T-helper 17 cell (primary cell): ENCODE results near the gene MOGAT3. TPM values are rescaled to one million over a fixed set of nuclear protein-coding genes. Genes with fewer than 3 reads are reported as not detected.

Experiments used
- ATAC-seq: fragments of 150-1000 bp; cut with Tn5 transposase; 2 replicates; pipeline ENCODE4 v1.10.0; 2021; ENCODE audit warnings: mild to moderate bottlenecking, moderate library complexity
- DNase-seq, 3 donors: peaks; one replicate each; pipeline versions ENCODE4 v3.0.0 to v3.0.0-alpha.2; 2020 to 2021
- H3K9me3 ChIP-seq: one replicate; pipeline ENCODE4 v1.7.0; 2013; ENCODE audit warnings: low read length, mild to moderate bottlenecking; ENCODE audit not compliant: control insufficient read depth, poor library complexity, severe bottlenecking
- H3K27ac Mint-ChIP-seq: one replicate; pipeline ENCODE4 v1.8.0; 2022; ENCODE audit warnings: mild to moderate bottlenecking, moderate library complexity, mixed read lengths
- H3K27me3 Mint-ChIP-seq: one replicate; pipeline ENCODE4 v1.8.0; 2022; ENCODE audit warnings: mixed read lengths
- H3K36me3 Mint-ChIP-seq: one replicate; pipeline ENCODE4 v1.8.0; 2022; ENCODE audit warnings: low read depth, mixed read lengths
- H3K4me1 Mint-ChIP-seq: one replicate; pipeline ENCODE4 v1.8.0; 2022; ENCODE audit warnings: mild to moderate bottlenecking, mixed read lengths
- H3K4me3 Mint-ChIP-seq: one replicate; pipeline ENCODE4 v1.8.0; 2022; ENCODE audit warnings: mild to moderate bottlenecking, moderate library complexity, mixed read lengths
- total RNA-seq, 4 donors: library from RNA in 2 of 4; stranded (reverse) in 2 of 4; gene quantifications; one replicate each; pipeline ENCODE4 v1.2.3 and lab custom pipeline; 2022 to 2026

Gene MOGAT3
- total RNA-seq, 2 donors from 2014 or later: not detected

GRCh38 chr7:101185258-101185839, 15.5 kb downstream of the MOGAT3 start:
- DNase-seq: no peak
- Mint-ChIP-seq H3K27me3 (peaks cover 42% of the 10 kb centered on the region), H3K27ac (no peak overlapping the region), H3K4me3 (no peak overlapping the region), H3K4me1 (peaks cover 2% of the 10 kb centered on the region), H3K36me3 (peaks cover 8% of the 10 kb centered on the region)
- ATAC-seq: no peak
- H3K9me3 ChIP-seq: no peaks in the 10 kb centered on the region

GRCh38 chr7:101180130-101180755, 20.6 kb downstream of the MOGAT3 start, which contains the start of gene NAT16:
Gene NAT16, minus strand, starts transcription at chr7:101180293. Its CDS starts 5,486 bp downstream, at chr7:101174807.
- peak within 1 kb of the TSS; percentile 77 for H3K4me3 Mint-ChIP-seq
- H3K4me1 Mint-ChIP-seq: peaks cover 4% of the 10 kb centered on the region
- peaks cover 10% of the 10 kb centered on the region for H3K36me3 Mint-ChIP-seq
- H3K27ac Mint-ChIP-seq: no peak within 1 kb of the TSS
- peaks cover 66% of the 10 kb centered on the region for H3K27me3 Mint-ChIP-seq
- no peaks in the 10 kb centered on the region for H3K9me3 ChIP-seq
- no peak for DNase-seq
- no peak for ATAC-seq

- Mint-ChIP-seq H3K4me3 (peak overlapping the region; percentile 77), H3K36me3 (peaks cover 9% of the 10 kb centered on the region), H3K27me3 (peaks cover 65% of the 10 kb centered on the region), H3K27ac (no peak overlapping the region), H3K4me1 (peaks cover 6% of the 10 kb centered on the region)
- no peaks in the 10 kb centered on the region for H3K9me3 ChIP-seq
- ATAC-seq (no peak), DNase-seq (no peak)
Observed at GRCh38 chr7:101179713-101180112, 21.1 kb downstream of the MOGAT3 start.

GRCh38 chr7:101179117-101179516, 21.7 kb downstream of the MOGAT3 start:
- Mint-ChIP-seq H3K4me3 (peak overlapping the region; percentile 77), H3K27ac (no peak overlapping the region), H3K36me3 (peaks cover 9% of the 10 kb centered on the region), H3K27me3 (peaks cover 66% of the 10 kb centered on the region), H3K4me1 (peaks cover 10% of the 10 kb centered on the region)
- H3K9me3 ChIP-seq: no peaks in the 10 kb centered on the region
- ATAC-seq (no peak), DNase-seq (no peak)

- Mint-ChIP-seq H3K27me3 (peaks cover 74% of the 10 kb centered on the region), H3K36me3 (peaks cover 12% of the 10 kb centered on the region), H3K27ac (no peak overlapping the region), H3K4me1 (peaks cover 15% of the 10 kb centered on the region), H3K4me3 (no peak overlapping the region)
- no peak for ATAC-seq
- H3K9me3 ChIP-seq: no peaks in the 10 kb centered on the region
- no peak for DNase-seq
Observed at GRCh38 chr7:101177644-101178043, 23.2 kb downstream of the MOGAT3 start.

GRCh38 chr7:101175664-101176063, 25.2 kb downstream of the MOGAT3 start:
- Mint-ChIP-seq H3K4me1 (peaks cover 28% of the 10 kb centered on the region), H3K27me3 (peaks cover 75% of the 10 kb centered on the region), H3K36me3 (peaks cover 11% of the 10 kb centered on the region), H3K27ac (no peak overlapping the region), H3K4me3 (peak overlapping the region; percentile 21)
- DNase-seq: no peak
- no peaks in the 10 kb centered on the region for H3K9me3 ChIP-seq
- ATAC-seq: no peak

GRCh38 chr7:101174322-101174854, 26.4 kb downstream of the MOGAT3 start:
- H3K4me3 Mint-ChIP-seq: peak overlapping the region; percentile 67
- ATAC-seq (no peak), DNase-seq (no peak)
- peak overlapping the region; percentile 82 for H3K27ac Mint-ChIP-seq
- H3K4me1 Mint-ChIP-seq: peaks cover 38% of the 10 kb centered on the region
- peaks cover 82% of the 10 kb centered on the region for H3K27me3 Mint-ChIP-seq
- peaks cover 10% of the 10 kb centered on the region for H3K36me3 Mint-ChIP-seq
- no peaks in the 10 kb centered on the region for H3K9me3 ChIP-seq

GRCh38 chr7:101173752-101174244, 27.0 kb downstream of the MOGAT3 start:
- H3K9me3 ChIP-seq: no peaks in the 10 kb centered on the region
- peaks cover 84% of the 10 kb centered on the region for H3K27me3 Mint-ChIP-seq
- peaks cover 39% of the 10 kb centered on the region for H3K4me1 Mint-ChIP-seq
- H3K4me3 Mint-ChIP-seq: peak overlapping the region; percentile 82
- ATAC-seq (peak; percentile 56), DNase-seq (peak; percentile 35 to 51 (median 49))
- peaks cover 13% of the 10 kb centered on the region for H3K36me3 Mint-ChIP-seq
- peak overlapping the region; percentile 82 for H3K27ac Mint-ChIP-seq

GRCh38 chr7:101172854-101173751, 27.7 kb downstream of the MOGAT3 start:
- Mint-ChIP-seq H3K27me3 (peaks cover 88% of the 10 kb centered on the region), H3K36me3 (peaks cover 17% of the 10 kb centered on the region), H3K27ac (peak overlapping the region; percentile 82), H3K4me3 (peak overlapping the region; percentile 82), H3K4me1 (peaks cover 43% of the 10 kb centered on the region)
- no peaks in the 10 kb centered on the region for H3K9me3 ChIP-seq
- ATAC-seq (no peak), DNase-seq (no peak)

- Mint-ChIP-seq H3K27ac (no peak overlapping the region), H3K27me3 (peaks cover 88% of the 10 kb centered on the region), H3K36me3 (peaks cover 18% of the 10 kb centered on the region), H3K4me3 (peak overlapping the region; percentile 87), H3K4me1 (peaks cover 47% of the 10 kb centered on the region)
- peak in 1 of 3 donors; percentile 21 for DNase-seq
- ATAC-seq: peak; percentile 33
- H3K9me3 ChIP-seq: no peaks in the 10 kb centered on the region
Observed at GRCh38 chr7:101172005-101172853, 28.6 kb downstream of the MOGAT3 start.

GRCh38 chr7:101171442-101171837, 29.4 kb downstream of the MOGAT3 start:
- Mint-ChIP-seq H3K36me3 (peaks cover 19% of the 10 kb centered on the region), H3K27ac (peak overlapping the region; percentile 92), H3K27me3 (peaks cover 87% of the 10 kb centered on the region), H3K4me3 (peak overlapping the region; percentile 87), H3K4me1 (peaks cover 50% of the 10 kb centered on the region)
- no peaks in the 10 kb centered on the region for H3K9me3 ChIP-seq
- ATAC-seq (no peak), DNase-seq (no peak)
